ENCODE data around the gene NCDN. TPM values are rescaled to one million over a fixed set of nuclear protein-coding genes. Genes with fewer than 3 reads are reported as not detected.

The NCDN gene
- total RNA-seq: 10 to 100 TPM; 12.1 to 13.4 TPM

- Mint-ChIP-seq H3K9me3 (no peaks in the 10 kb centered on the region), H3K36me3 (ENCODE audit: low read depth) (peaks cover 3% of the 10 kb centered on the region), H3K4me3 (peak within 1 kb of the TSS; percentile 95), H3K27ac (peak within 1 kb of the TSS; percentile 92), H3K4me1 (ENCODE audit: low read depth) (peaks cover 48% of the 10 kb centered on the region), H3K27me3 (ENCODE audit: low read depth) (no peaks in the 10 kb centered on the region)
- intact Hi-C loops (cut with micrococcal nuclease): loop anchor here (1.0 to 10.0 kb wide), 8 partner anchors 18 to 760 kb away; partner anchors contain the start of genes PSMB2, SFPQ, SMIM12 and ZMYM4
- DNase-seq: peak; percentile 98
- CTCF ChIA-PET: interaction anchor here (0.6 to 12.3 kb wide), 4 partner anchors 7 to 378 kb away, joined by 4 to 113 read pairs (median 10); no protein-coding TSS in a partner anchor
These were observed at the start of gene NCDN for GRCh38 chr1:35557611-35558373. TSS of gene NCDN (plus strand) at chr1:35557799. CDS start at chr1:35558191, 392 bp downstream.

- no peaks in the 10 kb centered on the region for H3K27me3 Mint-ChIP-seq (ENCODE audit: low read depth)
- no peak overlapping the region for H3K27ac Mint-ChIP-seq
- intact Hi-C loops (cut with micrococcal nuclease): loop anchor here (2.0 kb wide), 1 partner anchor 53 kb away; no protein-coding TSS in a partner anchor
- peaks cover 51% of the 10 kb centered on the region for H3K4me1 Mint-ChIP-seq (ENCODE audit: low read depth)
- no peaks in the 10 kb centered on the region for H3K9me3 Mint-ChIP-seq
- no peak overlapping the region for H3K4me3 Mint-ChIP-seq
- CTCF ChIA-PET: interaction anchor here (1.0 to 1.1 kb wide), 2 partner anchors 57 to 61 kb away, joined by 3 to 5 read pairs; no protein-coding TSS in a partner anchor
- peaks cover 3% of the 10 kb centered on the region for H3K36me3 Mint-ChIP-seq (ENCODE audit: low read depth)
- no peak for DNase-seq
These were observed 49.7 kb upstream of the NCDN start for GRCh38 chr1:35507947-35508346.

GRCh38 chr1:35509558-35509957 is 48.0 kb upstream of the NCDN start:
- DNase-seq: no peak
- H3K36me3 Mint-ChIP-seq (ENCODE audit: low read depth): peaks cover 5% of the 10 kb centered on the region
- peaks cover under 1% of the 10 kb centered on the region for H3K9me3 Mint-ChIP-seq
- no peaks in the 10 kb centered on the region for H3K27me3 Mint-ChIP-seq (ENCODE audit: low read depth)
- no peak overlapping the region for H3K4me3 Mint-ChIP-seq
- peaks cover 51% of the 10 kb centered on the region for H3K4me1 Mint-ChIP-seq (ENCODE audit: low read depth)
- intact Hi-C loops (cut with micrococcal nuclease): no loop called here
- H3K27ac Mint-ChIP-seq: no peak overlapping the region
- CTCF ChIA-PET: interaction anchor here (0.6 to 0.8 kb wide), 2 partner anchors 58 to 59 kb away, joined by 3 read pairs; no protein-coding TSS in a partner anchor

GRCh38 chr1:35511305-35511704 is 46.3 kb upstream of the NCDN start:
- CTCF ChIA-PET: interaction anchor here (0.5 to 1.1 kb wide), 3 partner anchors 13 to 165 kb away, joined by 3 to 7 read pairs (median 3); no protein-coding TSS in a partner anchor
- intact Hi-C loops (cut with micrococcal nuclease): no loop called here
- Mint-ChIP-seq H3K27ac (no peak overlapping the region), H3K36me3 (ENCODE audit: low read depth) (peaks cover 17% of the 10 kb centered on the region), H3K27me3 (ENCODE audit: low read depth) (no peaks in the 10 kb centered on the region), H3K4me3 (no peak overlapping the region), H3K4me1 (ENCODE audit: low read depth) (peaks cover 43% of the 10 kb centered on the region), H3K9me3 (peaks cover 15% of the 10 kb centered on the region)
- no peak for DNase-seq

GRCh38 chr1:35518183-35518582 is 39.4 kb upstream of the NCDN start:
- no peak overlapping the region for H3K27ac Mint-ChIP-seq
- CTCF ChIA-PET: interaction anchor here (0.9 kb wide), 1 partner anchor 10 kb away, joined by 3 read pairs; no protein-coding TSS in a partner anchor
- peaks cover 33% of the 10 kb centered on the region for H3K36me3 Mint-ChIP-seq (ENCODE audit: low read depth)
- H3K9me3 Mint-ChIP-seq: peaks cover 30% of the 10 kb centered on the region
- peaks cover 11% of the 10 kb centered on the region for H3K4me1 Mint-ChIP-seq (ENCODE audit: low read depth)
- intact Hi-C loops (cut with micrococcal nuclease): no loop called here
- H3K4me3 Mint-ChIP-seq: no peak overlapping the region
- H3K27me3 Mint-ChIP-seq (ENCODE audit: low read depth): no peaks in the 10 kb centered on the region
- DNase-seq: no peak

- Mint-ChIP-seq H3K27ac (no peak overlapping the region), H3K9me3 (peaks cover 32% of the 10 kb centered on the region), H3K4me3 (no peak overlapping the region), H3K36me3 (ENCODE audit: low read depth) (peaks cover 35% of the 10 kb centered on the region), H3K4me1 (ENCODE audit: low read depth) (peaks cover 14% of the 10 kb centered on the region), H3K27me3 (ENCODE audit: low read depth) (no peaks in the 10 kb centered on the region)
- DNase-seq: no peak
- CTCF ChIA-PET: interaction anchor here (1.7 kb wide), 1 partner anchor 69 kb away, joined by 6 read pairs; no protein-coding TSS in a partner anchor
- intact Hi-C loops (cut with micrococcal nuclease): no loop called here
These were observed 38.2 kb upstream of the NCDN start for GRCh38 chr1:35519432-35519831.

GRCh38 chr1:35524106-35524505 is 33.5 kb upstream of the NCDN start:
- no peak overlapping the region for H3K4me3 Mint-ChIP-seq
- DNase-seq: no peak
- intact Hi-C loops (cut with micrococcal nuclease): no loop called here
- H3K27ac Mint-ChIP-seq: no peak overlapping the region
- H3K9me3 Mint-ChIP-seq: peaks cover 4% of the 10 kb centered on the region
- no peaks in the 10 kb centered on the region for H3K27me3 Mint-ChIP-seq (ENCODE audit: low read depth)
- H3K36me3 Mint-ChIP-seq (ENCODE audit: low read depth): peaks cover 12% of the 10 kb centered on the region
- H3K4me1 Mint-ChIP-seq (ENCODE audit: low read depth): peaks cover 12% of the 10 kb centered on the region
- CTCF ChIA-PET: interaction anchor here (1.4 to 1.5 kb wide), 2 partner anchors 13 to 73 kb away, joined by 3 read pairs; no protein-coding TSS in a partner anchor

- H3K9me3 Mint-ChIP-seq: peaks cover 8% of the 10 kb centered on the region
- peaks cover 12% of the 10 kb centered on the region for H3K4me1 Mint-ChIP-seq (ENCODE audit: low read depth)
- no peak overlapping the region for H3K4me3 Mint-ChIP-seq
- H3K27me3 Mint-ChIP-seq (ENCODE audit: low read depth): no peaks in the 10 kb centered on the region
- no peak overlapping the region for H3K27ac Mint-ChIP-seq
- CTCF ChIA-PET: interaction anchor here (0.6 kb wide), 1 partner anchor 657 kb away, joined by 7 read pairs; no protein-coding TSS in a partner anchor
- no peak for DNase-seq
- peaks cover 18% of the 10 kb centered on the region for H3K36me3 Mint-ChIP-seq (ENCODE audit: low read depth)
- intact Hi-C loops (cut with micrococcal nuclease): no loop called here
These were observed 27.4 kb upstream of the NCDN start for GRCh38 chr1:35530168-35530567.

GRCh38 chr1:35530946-35531345 is 26.7 kb upstream of the NCDN start:
- CTCF ChIA-PET: no interaction called here
- no peak for DNase-seq
- H3K9me3 Mint-ChIP-seq: peaks cover 8% of the 10 kb centered on the region
- H3K36me3 Mint-ChIP-seq (ENCODE audit: low read depth): peaks cover 16% of the 10 kb centered on the region
- H3K27ac Mint-ChIP-seq: no peak overlapping the region
- no peaks in the 10 kb centered on the region for H3K27me3 Mint-ChIP-seq (ENCODE audit: low read depth)
- intact Hi-C loops (cut with micrococcal nuclease): no loop called here
- H3K4me1 Mint-ChIP-seq (ENCODE audit: low read depth): peaks cover 19% of the 10 kb centered on the region
- H3K4me3 Mint-ChIP-seq: no peak overlapping the region

GRCh38 chr1:35531368-35531767 is 26.2 kb upstream of the NCDN start:
- Mint-ChIP-seq H3K4me3 (no peak overlapping the region), H3K27me3 (ENCODE audit: low read depth) (no peaks in the 10 kb centered on the region), H3K9me3 (peaks cover 8% of the 10 kb centered on the region), H3K4me1 (ENCODE audit: low read depth) (peaks cover 24% of the 10 kb centered on the region), H3K27ac (no peak overlapping the region), H3K36me3 (ENCODE audit: low read depth) (peaks cover 16% of the 10 kb centered on the region)
- intact Hi-C loops (cut with micrococcal nuclease): no loop called here
- CTCF ChIA-PET: no interaction called here
- DNase-seq: no peak

- peaks cover 37% of the 10 kb centered on the region for H3K4me1 Mint-ChIP-seq (ENCODE audit: low read depth)
- DNase-seq: no peak
- no peak overlapping the region for H3K27ac Mint-ChIP-seq
- peaks cover 8% of the 10 kb centered on the region for H3K9me3 Mint-ChIP-seq
- no peaks in the 10 kb centered on the region for H3K27me3 Mint-ChIP-seq (ENCODE audit: low read depth)
- H3K36me3 Mint-ChIP-seq (ENCODE audit: low read depth): peaks cover 13% of the 10 kb centered on the region
- H3K4me3 Mint-ChIP-seq: no peak overlapping the region
- CTCF ChIA-PET: interaction anchor here (0.5 to 1.1 kb wide), 2 partner anchors 81 to 400 kb away, joined by 3 read pairs; no protein-coding TSS in a partner anchor
- intact Hi-C loops (cut with micrococcal nuclease): loop anchor here (1.0 kb wide), 1 partner anchor 48 kb away; no protein-coding TSS in a partner anchor
These were observed 24.9 kb upstream of the NCDN start for GRCh38 chr1:35532497-35533223.

GRCh38 chr1:35533586-35533985 is 24.0 kb upstream of the NCDN start:
- Mint-ChIP-seq H3K27me3 (ENCODE audit: low read depth) (no peaks in the 10 kb centered on the region), H3K4me1 (ENCODE audit: low read depth) (peaks cover 43% of the 10 kb centered on the region), H3K27ac (no peak overlapping the region), H3K36me3 (ENCODE audit: low read depth) (peaks cover 13% of the 10 kb centered on the region), H3K9me3 (peaks cover 6% of the 10 kb centered on the region), H3K4me3 (no peak overlapping the region)
- CTCF ChIA-PET: interaction anchor here (0.5 to 1.1 kb wide), 3 partner anchors 81 to 949 kb away, joined by 3 read pairs; partner anchors contain the start of gene CSF3R
- no peak for DNase-seq
- intact Hi-C loops (cut with micrococcal nuclease): loop anchor here (1.0 kb wide), 1 partner anchor 49 kb away; no protein-coding TSS in a partner anchor
